Body of pancreas (tissue), 4 donors: ENCODE measurements around the gene EMILIN3. TPM values are rescaled to one million over a fixed set of nuclear protein-coding genes. Genes with fewer than 3 reads are reported as not detected.
A peak's percentile ranks its signal among the peaks of the same experiment; 100 is the strongest.

Source experiments
- ATAC-seq: fragments of 150-250 bp; one replicate; pipeline ENCODE4 v1.9.1; 2016
- DNase-seq, 4 donors: peaks; one replicate each; pipeline ENCODE4 v3.0.0-alpha.2; 2019
- H3K27ac ChIP-seq, 4 donors: fragments of 200-600 bp; sonication (generic); 1 replicate in 3 of 4; 2 replicates in 1 of 4; pipeline versions ENCODE4 v1.5.1 to v1.6.1; 2016 to 2019; ENCODE audit warnings: mild to moderate bottlenecking in 1 of 4, mixed read lengths in 1 of 4, moderate library complexity in 1 of 4
- H3K27me3 ChIP-seq, 2 donors: fragments of 200-600 bp; sonication (generic); one replicate each; pipeline ENCODE4 v1.6.0; 2016; ENCODE audit warnings: mild to moderate bottlenecking in 1 of 2
- H3K36me3 ChIP-seq, 2 donors: fragments of 200-600 bp; sonication (generic); replicated peaks in 1 of 2; 2 replicates each; pipeline ENCODE4 v1.5.1; 2016; ENCODE audit warnings: low read depth in 2 of 2; ENCODE audit not compliant: insufficient read depth in 1 of 2
- H3K4me1 ChIP-seq: fragments of 200-600 bp; sonication (generic); one replicate; pipeline ENCODE4 v1.6.0; 2016
- H3K4me3 ChIP-seq, 2 donors: fragments of 200-600 bp; sonication (generic); 1 replicate in 1 of 2; 2 replicates in 1 of 2; pipeline ENCODE4 v1.5.1; 2016 to 2019
- H3K9me3 ChIP-seq, 3 donors: fragments of 200-600 bp; sonication (generic); 1 replicate in 2 of 3; 2 replicates in 1 of 3; pipeline ENCODE4 v1.5.1; 2016
- POLR2A ChIP-seq, 3 donors: fragments of 450-650 bp; IDR thresholded peaks; one replicate each; pipeline ENCODE4 v1.6.1; 2016; ENCODE audit warnings: antibody characterized with exemption in 3 of 3, mild to moderate bottlenecking in 2 of 3
- WGBS, 2 donors: methylation state at CpG; one replicate each; pipeline ENCODE4 v1.1.5; 2017; 5-methylcytosine and 5-hydroxymethylcytosine counted together
- intact Hi-C: fragments of 100-400 bp; cut with DNase I; formaldehyde crosslinking; loops from one replicate; pipeline ENCODE4 v1.15.1; 2023
- total RNA-seq, 2 donors: library from RNA; depleted of rRNA; stranded (reverse); fragments of >200 nt; gene quantifications; one replicate each; pipeline ENCODE4 v1.1.0, GENCODE V29; 2016
- TF ChIP-seq, protein P1 (sequence below), 7 experiments: fragments of 450-650 bp in 4 of 7; fragments of 200-600 bp in 3 of 7; sonication (generic) in 3 of 7; IDR thresholded peaks; one replicate each; pipeline ENCODE4 v1.5.1; 2016 to 2019; ENCODE audit warnings: antibody characterized with exemption in 7 of 7

Gene EMILIN3
- total RNA-seq, 2 donors from 2014 or later: 0.26 TPM; not detected in 1

- Histone ChIP-seq H3K4me1 (peaks cover 24% of the 10 kb centered on the region), H3K36me3 (peaks cover 0 to 3% of the 10 kb centered on the region in 2 donors), H3K9me3 (no peaks in the 10 kb centered on the region), H3K4me3 (no peak overlapping the region), H3K27me3 (no peaks in the 10 kb centered on the region), H3K27ac (no peak overlapping the region)
- ATAC-seq (no peak), DNase-seq (no peak)
- 87 to 91% methylated on average over 13 to 16 of the region's 17 CpGs for WGBS, 2 donors
- TF ChIP-seq, protein P1, sequence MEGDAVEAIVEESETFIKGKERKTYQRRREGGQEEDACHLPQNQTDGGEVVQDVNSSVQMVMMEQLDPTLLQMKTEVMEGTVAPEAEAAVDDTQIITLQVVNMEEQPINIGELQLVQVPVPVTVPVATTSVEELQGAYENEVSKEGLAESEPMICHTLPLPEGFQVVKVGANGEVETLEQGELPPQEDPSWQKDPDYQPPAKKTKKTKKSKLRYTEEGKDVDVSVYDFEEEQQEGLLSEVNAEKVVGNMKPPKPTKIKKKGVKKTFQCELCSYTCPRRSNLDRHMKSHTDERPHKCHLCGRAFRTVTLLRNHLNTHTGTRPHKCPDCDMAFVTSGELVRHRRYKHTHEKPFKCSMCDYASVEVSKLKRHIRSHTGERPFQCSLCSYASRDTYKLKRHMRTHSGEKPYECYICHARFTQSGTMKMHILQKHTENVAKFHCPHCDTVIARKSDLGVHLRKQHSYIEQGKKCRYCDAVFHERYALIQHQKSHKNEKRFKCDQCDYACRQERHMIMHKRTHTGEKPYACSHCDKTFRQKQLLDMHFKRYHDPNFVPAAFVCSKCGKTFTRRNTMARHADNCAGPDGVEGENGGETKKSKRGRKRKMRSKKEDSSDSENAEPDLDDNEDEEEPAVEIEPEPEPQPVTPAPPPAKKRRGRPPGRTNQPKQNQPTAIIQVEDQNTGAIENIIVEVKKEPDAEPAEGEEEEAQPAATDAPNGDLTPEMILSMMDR (IDR thresholded peaks at IDR 0.05): no peak
- TF ChIP-seq POLR2A (IDR thresholded peaks at IDR 0.05): no peak
- intact Hi-C loops: no loop called here
Measured at GRCh38 chr20:41345729-41346067, 20.9 kb downstream of the EMILIN3 start.

DNA sequence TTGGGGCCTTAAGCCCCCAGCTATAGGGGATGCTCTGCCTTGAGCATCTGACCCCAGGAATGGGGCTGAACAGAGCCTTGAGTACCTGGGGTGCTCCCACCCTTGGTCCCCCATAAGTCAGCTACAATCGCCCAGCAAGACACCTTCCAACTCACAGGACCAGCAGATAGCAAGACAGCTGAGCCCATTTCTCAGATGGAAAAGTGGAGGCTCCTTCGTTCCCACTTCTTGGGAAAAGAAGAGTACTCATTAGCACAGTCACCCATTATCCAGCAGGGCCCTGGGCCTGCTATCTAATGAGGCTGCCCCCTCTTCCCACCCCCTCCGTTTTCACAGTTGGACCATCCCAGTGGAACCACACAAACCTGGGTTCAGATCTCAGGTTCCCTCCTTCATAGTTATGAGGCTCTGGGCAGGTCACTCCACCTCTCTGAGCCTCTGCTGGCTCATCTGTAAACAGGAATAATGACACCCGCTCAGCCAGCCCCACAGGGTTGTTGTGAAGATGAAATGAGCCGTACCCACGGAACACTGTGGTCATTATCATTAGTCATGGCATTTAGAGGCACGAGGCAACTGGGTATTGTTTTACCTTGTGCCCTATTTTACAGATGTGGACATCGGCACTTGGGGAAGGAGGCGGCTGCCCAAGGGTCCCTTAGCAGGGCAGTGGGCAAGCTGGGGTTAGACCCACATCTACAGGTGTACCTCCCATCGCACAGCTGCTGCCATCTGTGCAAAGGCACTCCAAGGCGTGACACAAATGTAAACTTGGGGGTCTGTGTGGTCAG, 21.5 kb downstream of the EMILIN3 start:
- Histone ChIP-seq H3K4me3 (no peak overlapping the region), H3K27me3 (no peaks in the 10 kb centered on the region), H3K27ac (no peak overlapping the region), H3K36me3 (peaks cover 0 to 3% of the 10 kb centered on the region in 2 donors), H3K4me1 (peaks cover 27% of the 10 kb centered on the region), H3K9me3 (no peaks in the 10 kb centered on the region)
- ATAC-seq (no peak), DNase-seq (no peak)
- intact Hi-C loops: no loop called here
- WGBS, 2 donors: 86 to 92% methylated on average over 5 to 11 of the region's 11 CpGs
- no peak for TF ChIP-seq POLR2A (IDR thresholded peaks at IDR 0.05)
- TF ChIP-seq, protein P1 (IDR thresholded peaks at IDR 0.05): no peak

GRCh38 chr20:41344477-41344876, 22.1 kb downstream of the EMILIN3 start:
- TF ChIP-seq, protein P1 (IDR thresholded peaks at IDR 0.05): no peak
- no peak for TF ChIP-seq POLR2A (IDR thresholded peaks at IDR 0.05)
- ATAC-seq (no peak), DNase-seq (peak in 1 of 4 donors; percentile 39)
- Histone ChIP-seq H3K4me1 (peaks cover 33% of the 10 kb centered on the region), H3K27ac (no peak overlapping the region), H3K27me3 (no peaks in the 10 kb centered on the region), H3K4me3 (no peak overlapping the region), H3K36me3 (peaks cover 0 to 3% of the 10 kb centered on the region in 2 donors), H3K9me3 (no peaks in the 10 kb centered on the region)
- intact Hi-C loops: no loop called here
- 82 to 90% methylated on average over 4 of the region's 4 CpGs for WGBS, 2 donors

DNA sequence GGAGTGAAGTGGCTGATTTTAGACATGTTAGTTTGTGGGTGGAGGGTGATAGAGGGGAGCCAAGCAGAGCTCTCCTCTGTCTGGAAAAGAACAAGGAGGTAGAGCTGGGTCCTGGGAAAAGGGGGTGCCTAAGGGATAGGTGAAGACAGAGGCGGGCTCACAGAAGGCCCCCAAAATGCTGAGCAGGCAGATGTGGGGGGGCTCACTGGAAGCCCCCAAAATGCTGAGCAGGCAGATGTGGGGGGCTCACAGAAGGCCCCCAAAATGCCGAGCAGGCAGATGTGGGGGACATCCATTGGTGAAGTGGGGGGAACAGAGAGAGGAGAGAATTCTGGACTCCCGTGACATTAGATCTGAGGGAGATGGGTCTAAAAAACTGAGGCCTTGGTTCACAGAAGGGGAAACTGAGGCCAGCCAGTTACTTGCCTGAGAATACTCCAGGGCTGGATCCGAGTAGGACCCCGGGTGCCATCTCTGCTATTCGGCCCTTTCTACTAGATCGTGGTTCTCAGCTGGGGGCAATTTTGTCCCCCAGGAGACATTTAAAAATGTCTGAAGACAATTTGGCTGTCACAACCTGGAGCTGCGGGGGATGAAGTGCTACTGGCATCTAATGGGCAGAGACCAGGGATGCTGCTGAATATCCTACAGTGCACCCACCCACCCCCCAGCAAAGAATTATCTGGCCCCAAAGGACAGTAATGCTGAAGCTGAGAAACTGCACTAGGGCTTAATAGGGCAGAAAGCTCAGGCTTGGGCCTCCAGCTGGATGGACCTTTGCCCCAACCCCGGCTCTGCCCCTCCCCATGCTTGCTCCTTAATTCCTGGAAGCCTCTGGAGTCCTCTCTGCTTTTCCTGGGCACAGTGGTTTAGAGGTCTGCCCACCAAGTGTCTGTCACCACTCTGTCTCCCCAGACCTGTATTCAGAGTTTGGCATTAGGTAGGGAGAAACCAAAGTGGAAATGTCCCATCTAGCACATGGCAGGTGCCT, 23.8 kb downstream of the EMILIN3 start:
- DNase-seq (no peak), ATAC-seq (no peak)
- WGBS, 2 donors: 90 to 91% methylated on average over 5 to 9 of the region's 9 CpGs
- Histone ChIP-seq H3K9me3 (no peaks in the 10 kb centered on the region), H3K27me3 (no peaks in the 10 kb centered on the region), H3K4me3 (no peak overlapping the region), H3K4me1 (peaks cover 33% of the 10 kb centered on the region), H3K36me3 (no peaks in the 10 kb centered on the region), H3K27ac (no peak overlapping the region)
- no peak for TF ChIP-seq POLR2A (IDR thresholded peaks at IDR 0.05)
- TF ChIP-seq, protein P1 (IDR thresholded peaks at IDR 0.05): no peak
- intact Hi-C loops: no loop called here
